Suprapubic skin (tissue), 4 donors: Measurements from ENCODE around the gene STK32B.

Experiments used
- POLR2A ChIP-seq, 2 donors: fragments of 450-650 bp; IDR thresholded peaks; one replicate each; pipeline ENCODE4 v1.6.1; 2017; ENCODE audit warnings: antibody characterized with exemption in 2 of 2, mild to moderate bottlenecking in 2 of 2, moderate library complexity in 2 of 2
- POLR2AphosphoS5 ChIP-seq, 3 donors: sonication (generic); formaldehyde crosslinking; IDR thresholded peaks; one replicate each; pipeline ENCODE4 v1.6.1; 2017; ENCODE audit warnings: antibody characterized with exemption in 3 of 3
- TF ChIP-seq, protein P1 (sequence below), 2 donors: fragments of 200-600 bp in 1 of 2; fragments of 450-650 bp in 1 of 2; sonication (generic) in 1 of 2; IDR thresholded peaks; one replicate each; pipeline ENCODE4 v1.5.1; 2016 to 2019; ENCODE audit warnings: antibody characterized with exemption in 2 of 2, mild to moderate bottlenecking in 1 of 2, moderate library complexity in 1 of 2

GRCh38 chr4:5361968-5362367, 310.7 kb downstream of the STK32B start:
- TF ChIP-seq, protein P1, sequence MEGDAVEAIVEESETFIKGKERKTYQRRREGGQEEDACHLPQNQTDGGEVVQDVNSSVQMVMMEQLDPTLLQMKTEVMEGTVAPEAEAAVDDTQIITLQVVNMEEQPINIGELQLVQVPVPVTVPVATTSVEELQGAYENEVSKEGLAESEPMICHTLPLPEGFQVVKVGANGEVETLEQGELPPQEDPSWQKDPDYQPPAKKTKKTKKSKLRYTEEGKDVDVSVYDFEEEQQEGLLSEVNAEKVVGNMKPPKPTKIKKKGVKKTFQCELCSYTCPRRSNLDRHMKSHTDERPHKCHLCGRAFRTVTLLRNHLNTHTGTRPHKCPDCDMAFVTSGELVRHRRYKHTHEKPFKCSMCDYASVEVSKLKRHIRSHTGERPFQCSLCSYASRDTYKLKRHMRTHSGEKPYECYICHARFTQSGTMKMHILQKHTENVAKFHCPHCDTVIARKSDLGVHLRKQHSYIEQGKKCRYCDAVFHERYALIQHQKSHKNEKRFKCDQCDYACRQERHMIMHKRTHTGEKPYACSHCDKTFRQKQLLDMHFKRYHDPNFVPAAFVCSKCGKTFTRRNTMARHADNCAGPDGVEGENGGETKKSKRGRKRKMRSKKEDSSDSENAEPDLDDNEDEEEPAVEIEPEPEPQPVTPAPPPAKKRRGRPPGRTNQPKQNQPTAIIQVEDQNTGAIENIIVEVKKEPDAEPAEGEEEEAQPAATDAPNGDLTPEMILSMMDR (IDR thresholded peaks at IDR 0.05) = no peak
- TF ChIP-seq POLR2AphosphoS5 (IDR thresholded peaks at IDR 0.05) = no peak
- TF ChIP-seq POLR2A (IDR thresholded peaks at IDR 0.05) = no peak
